HepG2 (cell line): ENCODE measurements around the gene CEBPE. TPM values are rescaled to one million over a fixed set of nuclear protein-coding genes. Genes with fewer than 3 reads are reported as not detected.

Source experiments
- ATAC-seq: fragments of 200-7000 bp; cut with Tn5 transposase; 3 replicates; pipeline ENCODE4 v1.9.1; 2020; ENCODE audit warnings: mild to moderate bottlenecking, moderate library complexity
- BruUV-seq: library from RNA; stranded (reverse); fragments of 400-500 nt; replicated peaks from 2 replicates; lab custom pipeline; 2021; lab: Mats Ljungman, UMichigan
- CTCF ChIA-PET: fragments of 300-600 bp; formaldehyde crosslinking; extraction: SDS; loops from one replicate; lab custom pipeline; 2021; ENCODE audit warnings: low total read pairs, inconsistent platforms, low intra/inter-chr PET ratio; lab: Yijun Ruan, JAX
- POLR2A ChIA-PET: fragments of 350-600 bp; sonication (Branson Sonifier 250); formaldehyde crosslinking; loops from one replicate; lab custom pipeline; 2020; ENCODE audit warnings: antibody characterized with exemption, inconsistent platforms; lab: Yijun Ruan, JAX
- DNase-seq: peaks from one replicate; pipeline ENCODE4 v3.0.0-alpha.2; 2015; ENCODE audit warnings: low spot score
- FAIRE-seq: peaks from 3 replicates; lab custom pipeline; 2011; peaks lifted over from hg19 to GRCh38; lab: Jason Lieb, UNC
- H2AFZ ChIP-seq: one replicate; pipeline ENCODE4 v1.6.1; 2011; ENCODE audit warnings: low read length, inconsistent platforms
- H3K27ac ChIP-seq: fragments of 300-600 bp; 3 replicates; pipeline ENCODE4 v1.8.0; 2011; ENCODE audit warnings: mixed run types, mild to moderate bottlenecking, mixed read lengths, low read length, inconsistent platforms; ENCODE audit not compliant: insufficient read depth; ENCODE audit errors: extremely low read length
- H3K27me3 ChIP-seq, 2 experiments: fragments of 200-600 bp in 1 of 2; 2 replicates in 1 of 2; 3 replicates in 1 of 2; pipeline versions ENCODE4 v1.6.0 to v1.8.0; 2011; ENCODE audit warnings: low read length in 2 of 2, mild to moderate bottlenecking in 2 of 2, moderate library complexity in 2 of 2, inconsistent platforms in 1 of 2; ENCODE audit not compliant: insufficient read depth in 2 of 2, control insufficient read depth in 1 of 2
- H3K36me3 ChIP-seq, 2 experiments: fragments of 200-600 bp in 1 of 2; replicated peaks in 1 of 2; 2 replicates in 1 of 2; 3 replicates in 1 of 2; pipeline versions ENCODE4 v1.5.1 to v1.8.0; 2011; ENCODE audit warnings: low read length in 2 of 2, inconsistent platforms in 1 of 2; ENCODE audit not compliant: insufficient read depth in 2 of 2, control insufficient read depth in 1 of 2
- H3K4me1 ChIP-seq: 2 replicates; pipeline ENCODE4 v1.5.1; 2012; ENCODE audit warnings: low read length, inconsistent platforms; ENCODE audit not compliant: insufficient read depth
- H3K4me2 ChIP-seq: 2 replicates; pipeline ENCODE4 v1.6.0; 2011; ENCODE audit warnings: low read depth, low read length, inconsistent platforms
- H3K4me3 ChIP-seq, 3 experiments: fragments of 200-600 bp in 1 of 3; sonication (generic), shearing (Covaris generic) in 1 of 3; replicated peaks in 1 of 3; 2 replicates each; pipeline ENCODE4 v1.5.1; 2011 to 2016; ENCODE audit warnings: low read length in 3 of 3, inconsistent platforms in 2 of 3, low read depth in 2 of 3, mild to moderate bottlenecking in 2 of 3, control low read depth in 1 of 3, mixed read lengths in 1 of 3; ENCODE audit not compliant: insufficient read depth in 1 of 3
- H3K79me2 ChIP-seq: one replicate; pipeline ENCODE4 v1.6.1; 2011; ENCODE audit warnings: low read length, inconsistent platforms; ENCODE audit not compliant: insufficient read depth
- H3K9ac ChIP-seq: 2 replicates; pipeline ENCODE4 v1.6.0; 2011; ENCODE audit warnings: mild to moderate bottlenecking, low read depth, low read length, inconsistent platforms; ENCODE audit not compliant: insufficient read depth
- H3K9me3 ChIP-seq: 2 replicates; pipeline ENCODE4 v1.5.1; 2012; ENCODE audit warnings: mild to moderate bottlenecking, low read length
- H4K20me1 ChIP-seq: 2 replicates; pipeline ENCODE4 v1.6.0; 2011; ENCODE audit warnings: inconsistent platforms, mild to moderate bottlenecking, low read length, moderate library complexity; ENCODE audit not compliant: insufficient read depth
- ATF5 ChIP-seq: sonication (generic); formaldehyde crosslinking; IDR thresholded peaks from 2 replicates; pipeline ENCODE4 v1.4.0; 2020; ENCODE audit warnings: mild to moderate bottlenecking, low read depth, missing genetic modification reagents
- EZH2 ChIP-seq: conservative IDR thresholded peaks from 2 replicates; pipeline ENCODE4 v1.6.1; 2012; ENCODE audit warnings: mild to moderate bottlenecking, low read depth, low read length, moderate library complexity
- FOXK2 ChIP-seq: fragments of 450-650 bp; IDR thresholded peaks from 2 replicates; pipeline ENCODE4 v1.6.1; 2016
- GZF1 ChIP-seq: sonication (generic); formaldehyde crosslinking; IDR thresholded peaks from 2 replicates; pipeline ENCODE4 v1.5.1; 2020; ENCODE audit warnings: mild to moderate bottlenecking, missing genetic modification reagents
- HOXA7 ChIP-seq: sonication (generic); formaldehyde crosslinking; IDR thresholded peaks from 2 replicates; pipeline ENCODE4 v1.8.1; 2022; ENCODE audit warnings: mild to moderate bottlenecking, missing genetic modification reagents, moderate library complexity
- HOXA9 ChIP-seq: sonication (generic); formaldehyde crosslinking; IDR thresholded peaks from 2 replicates; pipeline ENCODE4 v1.8.1; 2022; ENCODE audit warnings: missing genetic modification reagents, mild to moderate bottlenecking, moderate library complexity, borderline replicate concordance
- MAF1 ChIP-seq: sonication (generic); formaldehyde crosslinking; IDR thresholded peaks from 2 replicates; pipeline ENCODE4 v1.5.0; 2020; ENCODE audit warnings: missing genetic modification reagents, borderline replicate concordance
- MBNL3 ChIP-seq: fragments of 250-450 bp; sonication (Bioruptor Pico); conservative IDR thresholded peaks from 2 replicates; pipeline ENCODE4 v1.8.0; 2022; ENCODE audit warnings: mild to moderate bottlenecking, inconsistent platforms
- NKX3-1 ChIP-seq: sonication (generic); formaldehyde crosslinking; IDR thresholded peaks from 2 replicates; pipeline ENCODE4 v1.5.0; 2020; ENCODE audit warnings: missing genetic modification reagents
- NONO ChIP-seq, 2 experiments: fragments of 450-650 bp in 1 of 2; sonication (generic) in 1 of 2; formaldehyde crosslinking in 1 of 2; IDR thresholded peaks in 1 of 2; conservative IDR thresholded peaks in 1 of 2; 2 replicates each; pipeline versions ENCODE4 v1.6.1 to v1.8.0; 2017 to 2022; ENCODE audit warnings: mild to moderate bottlenecking in 1 of 2, missing genetic modification reagents in 1 of 2, moderate library complexity in 1 of 2
- POGK ChIP-seq: sonication (generic); formaldehyde crosslinking; conservative IDR thresholded peaks from 2 replicates; pipeline ENCODE4 v1.8.0; 2022; ENCODE audit warnings: mild to moderate bottlenecking, moderate library complexity, missing genetic modification reagents
- RXRA ChIP-seq: sonication (generic); formaldehyde crosslinking; IDR thresholded peaks from 2 replicates; pipeline ENCODE4 v1.5.1; 2020; ENCODE audit warnings: missing genetic modification reagents
- SRSF1 ChIP-seq: fragments of 200-400 bp; formaldehyde crosslinking; optimal IDR thresholded peaks from 2 replicates; pipeline ENCODE3; 2017; ENCODE audit warnings: mild to moderate bottlenecking, low read depth, low read length, moderate library complexity
- SRY ChIP-seq: sonication (generic); formaldehyde crosslinking; IDR thresholded peaks from 2 replicates; pipeline ENCODE4 v1.8.0; 2022; ENCODE audit warnings: mild to moderate bottlenecking, missing genetic modification reagents
- TP53 ChIP-seq: sonication (generic); formaldehyde crosslinking; conservative IDR thresholded peaks from 2 replicates; pipeline ENCODE4 v1.4.0; 2020; ENCODE audit warnings: missing genetic modification reagents
- ZNF275 ChIP-seq: sonication (generic); formaldehyde crosslinking; IDR thresholded peaks from 2 replicates; pipeline ENCODE4 v1.8.0; 2022; ENCODE audit warnings: missing genetic modification reagents, mild to moderate bottlenecking, inconsistent platforms, borderline replicate concordance
- ZNF296 ChIP-seq: sonication (generic); formaldehyde crosslinking; conservative IDR thresholded peaks from 2 replicates; pipeline ENCODE4 v1.5.0; 2020; ENCODE audit warnings: mild to moderate bottlenecking, missing genetic modification reagents
- ZNF337 ChIP-seq: sonication (generic); formaldehyde crosslinking; IDR thresholded peaks from 2 replicates; pipeline ENCODE4 v1.5.1; 2020; ENCODE audit warnings: missing genetic modification reagents, low read depth, mild to moderate bottlenecking, borderline replicate concordance
- WGBS: methylation state at CpG from one replicate; pipeline ENCODE4 v1.1.6; 2017; ENCODE audit warnings: low lambda C conversion rate; 5-methylcytosine and 5-hydroxymethylcytosine counted together
- in situ Hi-C: cut with HindIII; loops from 2 replicates; pipeline ENCODE4 v1.10.0; 2017; ENCODE audit warnings: low pct_unique_long_range_greater_than_20kb; ENCODE audit not compliant: extremely low pct_ligation_motif_present
- intact Hi-C: fragments of 100-400 bp; cut with micrococcal nuclease; formaldehyde crosslinking; loops from one replicate; pipeline ENCODE4 v1.10.0; 2022; ENCODE audit not compliant: unreplicated experiment
- polyA plus RNA-seq, 8 experiments: library from polyadenylated mRNA; depleted of rRNA in 3 of 8; stranded (reverse) in 7 of 8; unstranded in 1 of 8; fragments of >200 nt; fragmentation: Illumina TruSeq in 4 of 8; extraction: Trizol in 4 of 8; gene quantifications; 2 replicates each; pipeline versions ENCODE4 v1.2.1 to v1.2.3, GENCODE V29; 2011 to 2016; ENCODE audit warnings: low read depth in 4 of 8, missing spikeins in 1 of 8, mixed read lengths in 1 of 8; ENCODE audit not compliant: insufficient read depth in 1 of 8
- total RNA-seq, 5 experiments: library from RNA; depleted of rRNA; stranded (reverse); fragments of >200 nt; fragmentation: Illumina TruSeq; extraction: Trizol; gene quantifications; 2 replicates each; pipeline ENCODE4 v1.2.3, GENCODE V29; 2016; ENCODE audit warnings: low read depth in 1 of 5

CEBPE gene
- total and polyA plus RNA-seq, 2 of the 13 experiments (the other 11 are each of a cell fraction or from before 2014, with no cell fraction given): 0.09 to 0.11 TPM

GRCh38 chr14:23068789-23069412, 50.2 kb downstream of the CEBPE start:
- no peak overlapping the region for H3K9ac ChIP-seq
- intact Hi-C loops (loop anchor here (1.0 to 2.0 kb wide), 3 partner anchors 8 to 118 kb away; no protein-coding TSS in a partner anchor), in situ Hi-C loops (loop anchor here (5.0 kb wide), 1 partner anchor 38 kb away; no protein-coding TSS in a partner anchor)
- FAIRE-seq (peak; percentile 99), ATAC-seq (peak; percentile 79), DNase-seq (peak; percentile 98)
- H3K9me3 ChIP-seq: no peaks in the 10 kb centered on the region
- no peak overlapping the region for H3K4me3 ChIP-seq
- H2AFZ ChIP-seq: no peak overlapping the region
- peaks cover 12% of the 10 kb centered on the region for H4K20me1 ChIP-seq
- POLR2A ChIA-PET: interaction anchor here (0.6 to 2.0 kb wide), 33 partner anchors 9 to 1144 kb away, joined by 3 to 80 read pairs (median 4); partner anchors contain the start of genes ACIN1, AJUBA, BCL2L2 and C14orf119
- no peaks in the 10 kb centered on the region; a peak in 1 of 5 replicates for H3K27me3 ChIP-seq
- BruUV-seq: TSS peak; percentile 6
- peaks cover 42 to 72% of the 10 kb centered on the region in 2 experiments for H3K36me3 ChIP-seq
- H3K4me1 ChIP-seq: peaks cover 42% of the 10 kb centered on the region
- CTCF ChIA-PET: interaction anchor here (0.6 to 4.5 kb wide), 18 partner anchors 9 to 512 kb away, joined by 3 to 34 read pairs (median 4); partner anchors contain the start of genes ACIN1, C14orf119 and CDH24
- peaks cover 45% of the 10 kb centered on the region for H3K79me2 ChIP-seq
- WGBS: 44% methylated on average over 8 of the region's 8 CpGs
- H3K27ac ChIP-seq: peak overlapping the region; percentile 5
- peak overlapping the region; percentile 21; the same call in 1 of the 2 replicates for H3K4me2 ChIP-seq
- TF ChIP-seq SRSF1: no peak
- no peak for TF ChIP-seq HOXA7 (CRISPR knock-in tag)
- TF ChIP-seq MAF1 (CRISPR knock-in tag): 0 out of 2 replicates have a peak, but pooled peaks have one; percentile 32
- TF ChIP-seq RXRA (CRISPR knock-in tag): no peak; the same call in 1 of the 2 replicates
- TF ChIP-seq TP53 (CRISPR knock-in tag): no peak
- TF ChIP-seq SRY (CRISPR knock-in tag): no peak
- TF ChIP-seq ZNF337: no peak
- no peak for TF ChIP-seq EZH2
- TF ChIP-seq ZNF275 (CRISPR knock-in tag): no peak
- TF ChIP-seq MBNL3 (CRISPR knock-in tag): no peak
- TF ChIP-seq NONO (IDR thresholded peaks at IDR 0.05): no peak
- TF ChIP-seq NONO (CRISPR knock-in tag; conservative IDR thresholded peaks at IDR 0.05): peak; percentile 88
- TF ChIP-seq HOXA9: no peak
- no peak; the same call in 1 of the 2 replicates for TF ChIP-seq ATF5 (CRISPR knock-in tag)
- 0 out of 2 replicates have a peak, but pooled peaks have one; percentile 75 for TF ChIP-seq POGK (CRISPR knock-in tag)
- TF ChIP-seq NKX3-1 (CRISPR knock-in tag): no peak
- TF ChIP-seq GZF1 (CRISPR knock-in tag): no peak
- no peak for TF ChIP-seq ZNF296 (CRISPR knock-in tag)
- TF ChIP-seq FOXK2: no peak
